HG03175 (cell line): ENCODE data around the gene MATN1.
"Not testable (repeated sequence)": the region's sequence is repeated elsewhere in the genome, so short reads cannot be mapped to it uniquely, and the experiment has no call there.

Experiments
- ATAC-seq: cut with Tn5 transposase; IDR thresholded peaks from one replicate; pipeline ENCODE4 v1.9.1; 2021; ENCODE audit warnings: mild to moderate bottlenecking, moderate library complexity; ENCODE audit not compliant: unreplicated experiment

The MATN1 gene

GRCh38 chr1:30723331-30723755 is at the start of gene MATN1:
TSS of gene MATN1 (minus strand) at chr1:30723585. CDS start at chr1:30723551, 34 bp downstream.
- ATAC-seq = no peak

DNA sequence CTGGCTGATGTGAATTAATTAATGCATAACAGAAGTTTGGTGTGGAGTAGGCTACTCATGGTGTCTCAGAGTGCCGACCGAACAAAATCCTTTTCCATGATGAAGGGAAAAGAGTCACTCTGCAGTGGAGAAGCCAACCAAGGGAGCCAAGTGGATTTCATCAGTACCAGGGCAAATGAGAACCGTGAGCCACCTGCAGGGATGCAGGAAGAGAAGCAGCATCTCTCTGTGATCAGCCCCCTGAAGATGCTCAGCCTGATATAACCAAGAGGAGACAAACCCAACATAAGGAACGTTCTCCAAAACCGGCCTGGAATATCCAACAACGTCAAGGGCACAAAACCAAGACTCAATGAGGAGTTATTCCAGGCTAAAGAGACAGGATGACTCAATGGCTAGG is 47.6 kb upstream of the MATN1 start:
- ATAC-seq = no peak

GRCh38 chr1:30770150-30770549 is 46.8 kb upstream of the MATN1 start:
- no peak for ATAC-seq

DNA sequence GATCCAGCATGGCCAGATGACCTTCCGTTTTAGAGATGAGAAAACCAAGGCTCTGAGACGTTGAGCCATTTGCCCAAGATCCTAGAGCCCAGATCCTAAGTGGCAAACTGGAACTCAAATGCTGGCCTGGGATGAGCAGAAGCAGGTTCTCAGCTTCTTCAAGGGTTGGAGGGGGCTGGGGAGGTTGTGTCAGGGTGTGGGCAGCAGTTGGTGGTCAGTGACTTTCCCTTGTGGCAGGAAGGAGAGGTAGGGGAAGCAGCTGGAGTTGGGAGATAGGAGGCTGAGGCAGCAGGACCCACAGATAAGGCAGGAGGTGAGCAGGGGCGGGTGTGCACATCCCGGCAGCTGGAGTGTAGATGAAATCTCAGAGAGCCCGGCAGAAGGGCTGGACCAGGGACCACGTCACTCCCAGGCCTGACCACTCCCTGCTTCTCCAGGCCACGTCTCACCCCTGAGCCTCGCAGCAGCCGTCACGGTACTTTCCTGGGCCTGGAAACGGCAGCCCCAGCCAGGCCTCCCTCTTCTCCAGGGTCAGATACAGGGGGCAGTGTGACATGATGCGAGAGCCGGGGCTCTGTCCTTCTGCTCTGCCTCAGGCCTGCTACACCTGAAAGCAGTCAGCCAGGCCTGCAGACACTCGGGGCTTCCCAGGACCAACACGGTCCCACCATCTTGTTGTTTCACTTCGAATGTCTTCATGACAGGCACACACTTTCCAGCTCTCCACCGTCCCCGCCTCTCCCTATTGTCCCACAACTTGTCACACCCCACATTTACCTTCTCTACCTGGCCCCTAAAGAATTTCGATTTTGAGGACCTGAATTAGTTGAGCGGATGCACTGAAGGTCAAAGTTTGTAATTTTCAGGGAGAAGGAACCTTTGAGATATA is 45.7 kb upstream of the MATN1 start:
- no peak for ATAC-seq

- ATAC-seq = no peak
These were observed 44.9 kb upstream of the MATN1 start for GRCh38 chr1:30768159-30768829.

GRCh38 chr1:30766948-30767347 is 43.6 kb upstream of the MATN1 start:
- ATAC-seq = not testable (repeated sequence)

GRCh38 chr1:30765556-30766434 is 42.4 kb upstream of the MATN1 start:
- ATAC-seq = no peak

DNA sequence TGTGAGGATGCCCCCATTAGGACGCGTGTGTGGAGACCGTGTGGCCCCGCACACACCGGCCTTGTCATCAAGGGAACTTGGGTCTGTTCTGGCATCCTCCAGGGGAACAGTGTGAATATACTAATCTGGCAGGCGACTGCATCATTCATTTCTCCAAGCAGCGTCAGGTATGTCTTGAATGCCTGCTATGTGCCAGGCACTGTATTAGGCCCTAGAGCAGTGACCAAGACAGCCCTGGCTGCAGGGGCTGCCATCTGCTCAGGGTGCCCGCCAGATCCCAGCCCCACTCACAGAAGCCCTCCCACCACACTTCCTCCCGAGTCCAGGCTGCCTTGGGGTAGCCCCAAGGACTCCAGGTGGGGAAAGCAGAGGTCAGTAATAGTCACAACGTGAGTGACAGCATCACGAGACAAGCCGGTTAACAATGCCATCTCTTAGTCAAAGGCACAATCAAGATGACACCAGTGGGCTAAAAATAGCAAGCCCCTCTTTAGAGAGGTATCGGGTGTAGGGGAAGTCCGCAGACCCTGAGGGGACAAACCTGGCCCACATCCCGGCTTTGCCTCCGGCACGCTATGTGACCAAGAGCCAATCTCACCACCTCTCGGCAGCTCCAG is 41.7 kb upstream of the MATN1 start:
- no peak for ATAC-seq

DNA sequence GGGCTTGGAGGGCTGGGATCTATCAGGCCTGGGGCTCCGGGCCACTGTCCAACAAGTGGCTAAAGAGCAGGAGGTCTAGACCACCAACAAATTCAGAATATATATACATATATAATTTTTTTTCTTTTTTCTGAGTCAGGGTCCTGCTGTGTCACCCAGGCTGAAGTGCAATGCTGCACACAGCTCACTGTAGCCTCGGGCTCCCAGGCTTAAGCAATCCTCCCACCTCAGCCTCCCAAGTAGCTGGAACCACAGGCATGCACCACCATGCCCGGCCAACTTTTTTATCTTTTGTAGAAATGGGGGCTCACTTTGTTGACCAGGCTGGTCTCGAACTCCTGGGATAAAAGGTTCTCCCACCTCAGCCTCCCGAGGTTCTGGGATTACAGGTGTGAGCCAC is 41.0 kb upstream of the MATN1 start:
- no peak for ATAC-seq

DNA sequence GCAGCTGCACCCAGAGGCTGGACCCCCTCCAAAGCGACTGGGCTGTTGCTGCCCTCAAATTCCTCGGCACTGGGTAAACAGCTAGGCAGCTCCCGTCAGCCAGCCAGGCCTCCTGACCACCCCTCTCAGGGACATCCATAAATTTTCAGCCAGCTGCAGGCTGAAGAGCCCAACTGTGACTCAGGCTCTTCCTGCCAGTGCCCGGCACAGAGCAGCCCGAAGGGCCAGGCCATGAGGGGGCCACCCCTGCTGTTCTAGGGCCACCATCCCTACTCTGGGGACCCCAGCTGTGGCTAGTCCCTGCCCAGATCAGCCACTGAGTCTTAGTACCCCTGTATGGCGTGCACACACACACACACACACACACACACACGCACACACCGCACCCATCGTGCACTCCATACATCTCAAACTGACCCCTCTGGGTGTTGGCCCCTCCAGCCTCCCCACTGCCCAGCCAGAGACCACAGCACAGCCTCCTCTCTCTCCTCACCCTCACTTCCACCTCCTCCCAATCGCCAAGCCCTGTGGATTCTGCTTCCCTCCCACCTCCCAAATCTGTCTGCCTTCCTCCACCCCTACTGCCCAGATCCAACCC is 40.4 kb upstream of the MATN1 start:
- ATAC-seq = no peak

- no peak for ATAC-seq
These were observed 39.7 kb upstream of the MATN1 start for GRCh38 chr1:30762930-30763650.

DNA sequence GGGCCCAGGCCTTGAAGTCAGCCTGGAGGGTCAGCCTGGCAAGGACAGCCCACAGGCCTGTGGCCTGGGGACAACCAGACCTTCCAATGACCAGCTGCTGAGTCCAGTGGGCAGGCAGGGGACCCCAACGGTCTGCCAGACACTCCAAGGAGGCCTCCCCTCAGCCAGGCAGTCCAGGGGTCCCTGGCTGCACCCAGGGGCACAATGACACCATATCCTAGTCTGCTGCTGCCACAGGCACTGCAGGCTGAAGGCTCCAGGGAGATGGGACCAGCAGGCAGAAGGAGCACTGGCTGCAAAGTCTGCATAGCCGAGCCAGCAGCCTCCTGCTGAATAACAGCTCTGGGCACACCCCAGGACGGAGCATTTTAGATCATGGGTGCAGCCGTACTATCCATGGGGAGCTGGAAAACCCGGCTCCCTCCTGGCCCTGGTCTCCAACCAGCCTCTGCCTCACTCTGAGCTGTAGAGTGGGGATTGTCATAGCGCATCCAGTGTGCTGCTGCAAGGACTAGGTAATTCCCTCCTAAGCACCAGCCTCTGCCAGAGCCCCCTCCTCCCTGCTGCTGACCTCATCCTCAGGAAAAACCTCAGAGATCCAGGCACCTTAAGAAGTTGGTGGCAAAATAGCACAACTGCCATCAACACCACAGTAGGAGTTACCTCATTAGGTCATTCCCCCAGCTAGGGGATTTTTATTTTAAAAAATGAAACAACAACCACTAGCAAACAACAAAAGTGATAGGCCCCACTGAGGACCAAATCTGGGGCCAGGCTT is 39.0 kb upstream of the MATN1 start:
- no peak for ATAC-seq

DNA sequence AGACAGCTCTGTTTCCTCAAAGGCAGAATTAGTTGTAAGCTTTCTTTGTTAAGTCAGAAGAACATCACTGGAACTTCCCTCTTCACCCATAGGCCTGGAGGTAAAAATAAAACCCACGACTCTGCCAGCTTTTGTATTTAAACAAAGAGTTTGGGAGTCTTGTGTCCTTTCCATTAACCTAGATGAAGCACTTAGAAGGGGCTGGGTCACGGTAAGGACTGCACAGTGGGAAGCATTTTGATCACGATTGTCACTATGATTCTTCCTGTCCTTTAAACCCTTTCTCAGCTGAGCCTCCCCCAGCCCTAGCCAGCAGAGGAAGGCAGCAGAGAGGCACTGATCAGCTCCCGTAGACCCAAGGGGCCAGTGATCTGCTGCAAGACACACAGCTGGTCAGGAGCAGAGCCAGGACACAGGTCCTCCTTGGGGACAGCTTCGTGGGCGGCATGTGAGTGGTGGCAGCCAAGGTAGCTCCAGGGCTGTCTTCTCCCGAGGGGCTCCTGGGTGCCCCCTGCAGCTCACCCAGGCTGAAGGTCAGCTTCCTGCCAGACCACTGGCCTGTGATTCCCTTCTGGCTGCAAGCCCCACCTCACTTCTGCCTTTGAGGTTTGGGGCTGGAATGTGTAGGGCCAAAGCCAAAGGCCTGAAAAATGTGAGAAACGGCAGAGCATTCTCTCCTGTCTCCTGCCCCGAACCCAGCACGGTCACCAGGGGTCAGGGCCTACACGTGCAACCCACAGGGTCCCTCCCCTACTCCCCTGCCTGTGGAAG is 38.2 kb upstream of the MATN1 start:
- ATAC-seq = no peak

- no peak for ATAC-seq
These were observed 37.4 kb upstream of the MATN1 start for GRCh38 chr1:30760596-30761324.

GRCh38 chr1:30759718-30760281 is 36.4 kb upstream of the MATN1 start:
- no peak for ATAC-seq

- ATAC-seq = no peak
These were observed 35.5 kb upstream of the MATN1 start for GRCh38 chr1:30758785-30759380.
